SJSA1 (cell line): ENCODE measurements around the gene PPP6R3. TPM values are rescaled to one million over a fixed set of nuclear protein-coding genes. Genes with fewer than 3 reads are reported as not detected.

Experiments
- DNase-seq, 2 experiments: peaks; one replicate each; pipeline ENCODE4 v3.0.0-alpha.2; 2015 to 2020; ENCODE audit warnings: low spot score in 2 of 2, low read depth in 1 of 2
- H3K27ac ChIP-seq: fragments of 250-450 bp; sonication (Bioruptor Pico); 2 replicates; pipeline ENCODE4 v1.5.1; 2020; ENCODE audit warnings: mild to moderate bottlenecking, moderate library complexity
- H3K27me3 ChIP-seq: fragments of 250-450 bp; sonication (Bioruptor Pico); replicated peaks from 2 replicates; pipeline ENCODE4 v1.5.1; 2020; ENCODE audit warnings: mild to moderate bottlenecking, moderate library complexity
- H3K36me3 ChIP-seq: fragments of 250-450 bp; sonication (Bioruptor Pico); 2 replicates; pipeline ENCODE4 v1.5.1; 2020; ENCODE audit warnings: mild to moderate bottlenecking
- H3K4me1 ChIP-seq: fragments of 250-450 bp; sonication (Bioruptor Pico); replicated peaks from 2 replicates; pipeline ENCODE4 v1.6.1; 2021; ENCODE audit warnings: mild to moderate bottlenecking
- H3K4me3 ChIP-seq: fragments of 250-450 bp; sonication (Bioruptor Pico); 2 replicates; pipeline ENCODE4 v1.5.1; 2020; ENCODE audit warnings: mild to moderate bottlenecking
- H3K9me3 ChIP-seq: fragments of 250-450 bp; sonication (Bioruptor Pico); replicated peaks from 2 replicates; pipeline ENCODE4 v1.5.1; 2020; ENCODE audit warnings: mild to moderate bottlenecking
- total RNA-seq: library from RNA; depleted of rRNA; stranded (reverse); fragments of >200 nt; shearing (Covaris generic); gene quantifications from 2 replicates; pipeline ENCODE4 v1.2.3, GENCODE V29; 2014

Gene PPP6R3
- total RNA-seq, 1 experiment from 2014 or later = 279 TPM

GRCh38 chr11:68500206-68500605, 39.7 kb downstream of the PPP6R3 start:
- H3K4me3 ChIP-seq = no peak overlapping the region
- H3K4me1 ChIP-seq = 0 out of 2 replicates have a peak, but pooled peaks cover 3% of the 10 kb centered on the region
- DNase-seq = no peak
- H3K9me3 ChIP-seq = no peaks in the 10 kb centered on the region
- no peak overlapping the region for H3K27ac ChIP-seq
- H3K27me3 ChIP-seq = no peaks in the 10 kb centered on the region
- peaks cover 14% of the 10 kb centered on the region for H3K36me3 ChIP-seq

- no peak for DNase-seq
- Histone ChIP-seq H3K9me3 (no peaks in the 10 kb centered on the region), H3K4me1 (0 out of 2 replicates have a peak, but pooled peaks cover 3% of the 10 kb centered on the region), H3K27me3 (no peaks in the 10 kb centered on the region), H3K4me3 (no peak overlapping the region), H3K36me3 (peaks cover 18% of the 10 kb centered on the region), H3K27ac (no peak overlapping the region)
These were observed 41.3 kb downstream of the PPP6R3 start for GRCh38 chr11:68501813-68502212.

- Histone ChIP-seq H3K27ac (no peak overlapping the region), H3K9me3 (no peaks in the 10 kb centered on the region), H3K36me3 (peaks cover 20% of the 10 kb centered on the region), H3K27me3 (no peaks in the 10 kb centered on the region), H3K4me1 (peaks cover 3% of the 10 kb centered on the region; the same call in 1 of the 2 replicates), H3K4me3 (no peak overlapping the region)
- no peak for DNase-seq
These were observed 42.7 kb downstream of the PPP6R3 start for GRCh38 chr11:68503251-68503687.

- H3K27me3 ChIP-seq = no peaks in the 10 kb centered on the region
- peaks cover 20% of the 10 kb centered on the region for H3K36me3 ChIP-seq
- DNase-seq = no peak
- H3K9me3 ChIP-seq = no peaks in the 10 kb centered on the region
- no peak overlapping the region for H3K4me3 ChIP-seq
- peaks cover 3% of the 10 kb centered on the region; the same call in 1 of the 2 replicates for H3K4me1 ChIP-seq
- no peak overlapping the region for H3K27ac ChIP-seq
These were observed 43.2 kb downstream of the PPP6R3 start for GRCh38 chr11:68503792-68504191.

- Histone ChIP-seq H3K9me3 (no peaks in the 10 kb centered on the region), H3K4me3 (no peak overlapping the region), H3K36me3 (peaks cover 22% of the 10 kb centered on the region), H3K4me1 (peaks cover 3% of the 10 kb centered on the region; the same call in 1 of the 2 replicates), H3K27me3 (no peaks in the 10 kb centered on the region), H3K27ac (no peak overlapping the region)
- DNase-seq = no peak
These were observed 44.0 kb downstream of the PPP6R3 start for GRCh38 chr11:68504432-68505066.

- DNase-seq = no peak
- no peaks in the 10 kb centered on the region for H3K9me3 ChIP-seq
- no peak overlapping the region for H3K27ac ChIP-seq
These were observed 45.0 kb downstream of the PPP6R3 start for GRCh38 chr11:68505596-68505995.

GRCh38 chr11:68506908-68507307, 46.4 kb downstream of the PPP6R3 start:
- Histone ChIP-seq H3K27ac (no peak overlapping the region), H3K4me1 (peaks cover 3% of the 10 kb centered on the region; the same call in 1 of the 2 replicates), H3K9me3 (no peaks in the 10 kb centered on the region), H3K36me3 (peaks cover 39% of the 10 kb centered on the region), H3K4me3 (no peak overlapping the region), H3K27me3 (no peaks in the 10 kb centered on the region)
- DNase-seq = no peak

More at GRCh38 chr11:68505596-68505995, 45.0 kb downstream of the PPP6R3 start:
- H3K36me3 ChIP-seq = peaks cover 28% of the 10 kb centered on the region
- no peak overlapping the region for H3K4me3 ChIP-seq
- peaks cover 3% of the 10 kb centered on the region; the same call in 1 of the 2 replicates for H3K4me1 ChIP-seq
- no peaks in the 10 kb centered on the region for H3K27me3 ChIP-seq

- no peak for DNase-seq
- Histone ChIP-seq H3K9me3 (no peaks in the 10 kb centered on the region), H3K27me3 (no peaks in the 10 kb centered on the region), H3K27ac (no peak overlapping the region), H3K4me3 (no peak overlapping the region), H3K36me3 (peaks cover 46% of the 10 kb centered on the region), H3K4me1 (peaks cover 3% of the 10 kb centered on the region; the same call in 1 of the 2 replicates)
These were observed 47.9 kb downstream of the PPP6R3 start for GRCh38 chr11:68508425-68508824.

GRCh38 chr11:68509066-68509465, 48.5 kb downstream of the PPP6R3 start:
- H3K4me1 ChIP-seq = peaks cover 3% of the 10 kb centered on the region; the same call in 1 of the 2 replicates
- peaks cover 48% of the 10 kb centered on the region for H3K36me3 ChIP-seq
- H3K4me3 ChIP-seq = no peak overlapping the region
- no peaks in the 10 kb centered on the region for H3K9me3 ChIP-seq
- H3K27me3 ChIP-seq = no peaks in the 10 kb centered on the region
- no peak for DNase-seq
- H3K27ac ChIP-seq = no peak overlapping the region

- Histone ChIP-seq H3K27me3 (no peaks in the 10 kb centered on the region), H3K9me3 (no peaks in the 10 kb centered on the region), H3K4me3 (no peak overlapping the region), H3K36me3 (peaks cover 66% of the 10 kb centered on the region), H3K4me1 (no peaks in the 10 kb centered on the region; the same call in 1 of the 2 replicates), H3K27ac (no peak overlapping the region)
- no peak for DNase-seq
These were observed 53.5 kb downstream of the PPP6R3 start for GRCh38 chr11:68513930-68514487.

- no peak for DNase-seq
- no peaks in the 10 kb centered on the region for H3K4me1 ChIP-seq
- H3K9me3 ChIP-seq = no peaks in the 10 kb centered on the region
- no peaks in the 10 kb centered on the region for H3K27me3 ChIP-seq
- H3K36me3 ChIP-seq = peaks cover 75% of the 10 kb centered on the region
- no peak overlapping the region for H3K27ac ChIP-seq
- no peak overlapping the region for H3K4me3 ChIP-seq
These were observed 56.7 kb downstream of the PPP6R3 start for GRCh38 chr11:68517121-68517741.

GRCh38 chr11:68518191-68518590, 57.6 kb downstream of the PPP6R3 start:
- no peaks in the 10 kb centered on the region for H3K27me3 ChIP-seq
- H3K9me3 ChIP-seq = no peaks in the 10 kb centered on the region
- no peaks in the 10 kb centered on the region for H3K4me1 ChIP-seq
- H3K4me3 ChIP-seq = no peak overlapping the region
- H3K36me3 ChIP-seq = peaks cover 81% of the 10 kb centered on the region
- H3K27ac ChIP-seq = no peak overlapping the region
- DNase-seq = no peak

GRCh38 chr11:68521969-68522652, 61.6 kb downstream of the PPP6R3 start:
- Histone ChIP-seq H3K4me1 (no peaks in the 10 kb centered on the region), H3K4me3 (no peak overlapping the region), H3K27ac (no peak overlapping the region), H3K36me3 (peaks cover 93% of the 10 kb centered on the region), H3K27me3 (no peaks in the 10 kb centered on the region), H3K9me3 (no peaks in the 10 kb centered on the region)
- no peak for DNase-seq
